IMR-90 (cell line): ENCODE results near the gene STPG1. TPM values are rescaled to one million over a fixed set of nuclear protein-coding genes. Genes with fewer than 3 reads are reported as not detected.

Experiments used
- ATAC-seq: fragments of 200-7000 bp; cut with Tn5 transposase; 2 replicates; pipeline ENCODE4 v1.9.1; 2020; ENCODE audit warnings: low read depth, mild to moderate bottlenecking, moderate library complexity
- BruUV-seq: library from RNA; stranded (reverse); fragments of 400-500 nt; replicated peaks from 2 replicates; lab custom pipeline; 2021; lab: Mats Ljungman, UMichigan
- CTCF ChIA-PET: fragments of 300-600 bp; formaldehyde crosslinking; extraction: SDS; loops from one replicate; lab custom pipeline; 2021; ENCODE audit warnings: antibody characterized with exemption; lab: Yijun Ruan, JAX
- POLR2A ChIA-PET: fragments of 300-600 bp; sonication (Branson Sonifier 250); formaldehyde crosslinking; loops from one replicate; lab custom pipeline; 2022; ENCODE audit warnings: antibody characterized with exemption; ENCODE audit not compliant: unreplicated experiment; lab: Charles Lee
- DNase-seq: peaks from one replicate; pipeline ENCODE4 v3.0.0; 2013
- H2AFZ ChIP-seq: replicated peaks from 2 replicates; pipeline ENCODE3; 2013; ENCODE audit warnings: low read length, mild to moderate bottlenecking; ENCODE audit not compliant: poor library complexity
- H2AK5ac ChIP-seq: 2 replicates; pipeline ENCODE4 v1.6.1; 2013; ENCODE audit warnings: low read depth, low read length, inconsistent platforms
- H2AK9ac ChIP-seq: replicated peaks from 2 replicates; pipeline ENCODE3; 2013; ENCODE audit warnings: mild to moderate bottlenecking, low read depth, low read length, moderate library complexity; ENCODE audit not compliant: poor library complexity
- H2BK120ac ChIP-seq: 2 replicates; pipeline ENCODE4 v1.6.1; 2013; ENCODE audit warnings: low read depth, low read length, inconsistent platforms
- H2BK15ac ChIP-seq: 3 replicates; pipeline ENCODE4 v1.6.1; 2013; ENCODE audit warnings: low read depth, low read length, inconsistent platforms
- H2BK20ac ChIP-seq: 2 replicates; pipeline ENCODE4 v1.6.1; 2013; ENCODE audit warnings: low read depth, mild to moderate bottlenecking, inconsistent platforms, low read length, moderate library complexity
- H2BK5ac ChIP-seq: 2 replicates; pipeline ENCODE4 v1.6.1; 2013; ENCODE audit warnings: mild to moderate bottlenecking, low read depth, low read length, inconsistent platforms; ENCODE audit not compliant: poor library complexity, severe bottlenecking
- H3K14ac ChIP-seq: replicated peaks from 2 replicates; pipeline ENCODE4 v1.6.1; 2013; ENCODE audit warnings: low read depth, low read length, inconsistent platforms
- H3K18ac ChIP-seq: 2 replicates; pipeline ENCODE4 v1.6.1; 2013; ENCODE audit warnings: low read depth, low read length, control low read depth
- H3K23ac ChIP-seq: 2 replicates; pipeline ENCODE4 v1.6.1; 2013; ENCODE audit warnings: low read depth, low read length, inconsistent platforms
- H3K27ac ChIP-seq: 2 replicates; pipeline ENCODE4 v1.5.1; 2013; ENCODE audit warnings: mild to moderate bottlenecking, control low read depth, low read length; ENCODE audit not compliant: insufficient read depth
- H3K27me3 ChIP-seq: 2 replicates; pipeline ENCODE4 v1.6.1; 2013; ENCODE audit warnings: low read length; ENCODE audit not compliant: control insufficient read depth, insufficient read depth
- H3K36me3 ChIP-seq: 2 replicates; pipeline ENCODE4 v1.6.1; 2013; ENCODE audit warnings: low read length, mixed read lengths; ENCODE audit not compliant: control insufficient read depth, insufficient read depth
- H3K4ac ChIP-seq: 2 replicates; pipeline ENCODE4 v1.6.1; 2013; ENCODE audit warnings: low read depth, low read length, inconsistent platforms
- H3K4me1 ChIP-seq: 2 replicates; pipeline ENCODE4 v1.6.1; 2013; ENCODE audit warnings: low read length, mixed read lengths; ENCODE audit not compliant: control insufficient read depth, insufficient read depth
- H3K4me2 ChIP-seq: 2 replicates; pipeline ENCODE4 v1.6.1; 2013; ENCODE audit warnings: low read depth, mild to moderate bottlenecking, control low read depth, low read length, moderate library complexity
- H3K4me3 ChIP-seq: 2 replicates; pipeline ENCODE4 v1.5.1; 2013; ENCODE audit warnings: low read depth, mild to moderate bottlenecking, control low read depth, low read length, moderate library complexity; ENCODE audit not compliant: insufficient read depth
- H3K56ac ChIP-seq: 2 replicates; pipeline ENCODE4 v1.6.1; 2013; ENCODE audit warnings: low read length, inconsistent platforms; ENCODE audit not compliant: insufficient read depth; ENCODE audit errors: extremely low read depth
- H3K79me1 ChIP-seq, 2 experiments: 2 replicates each; pipeline ENCODE4 v1.6.1; 2013; ENCODE audit warnings: low read length in 2 of 2, inconsistent platforms in 1 of 2, low read depth in 1 of 2
- H3K9ac ChIP-seq: 2 replicates; pipeline ENCODE4 v1.6.1; 2013; ENCODE audit warnings: low read depth, low read length, control low read depth
- H3K9me1 ChIP-seq: 2 replicates; pipeline ENCODE4 v1.6.1; 2013; ENCODE audit warnings: low read length, inconsistent platforms; ENCODE audit not compliant: insufficient read depth
- H3K9me3 ChIP-seq: 2 replicates; pipeline ENCODE4 v1.6.1; 2013; ENCODE audit warnings: low read length; ENCODE audit not compliant: control insufficient read depth, insufficient read depth
- H4K20me1 ChIP-seq: 2 replicates; pipeline ENCODE4 v1.6.1; 2013; ENCODE audit warnings: low read length, inconsistent platforms; ENCODE audit not compliant: insufficient read depth
- H4K5ac ChIP-seq: 2 replicates; pipeline ENCODE4 v1.6.1; 2013; ENCODE audit warnings: mild to moderate bottlenecking, low read depth, low read length, control low read depth
- H4K8ac ChIP-seq, 2 experiments: 2 replicates each; pipeline ENCODE4 v1.6.1; 2013; ENCODE audit warnings: low read depth in 2 of 2, low read length in 2 of 2, control low read depth in 1 of 2, inconsistent platforms in 1 of 2
- H4K91ac ChIP-seq: 2 replicates; pipeline ENCODE4 v1.6.1; 2013; ENCODE audit warnings: low read depth, low read length, inconsistent platforms; ENCODE audit not compliant: insufficient read depth
- CEBPB ChIP-seq: IDR thresholded peaks from 2 replicates; pipeline ENCODE4 v1.6.1; 2012; ENCODE audit warnings: low read depth, low read length, improper control_type of control experiment
- CHD1 ChIP-seq: IDR thresholded peaks from 2 replicates; pipeline ENCODE4 v1.6.1; 2012; ENCODE audit warnings: low read depth, low read length, improper control_type of control experiment
- FOS ChIP-seq: fragments of 150-350 bp; IDR thresholded peaks from 2 replicates; pipeline ENCODE4 v1.6.1; 2016; ENCODE audit warnings: low read depth, low read length
- MAFK ChIP-seq: IDR thresholded peaks from 2 replicates; pipeline ENCODE4 v1.6.1; 2012; ENCODE audit warnings: low read depth, low read length, improper control_type of control experiment
- MAZ ChIP-seq: IDR thresholded peaks from 2 replicates; pipeline ENCODE4 v1.6.1; 2012; ENCODE audit warnings: low read depth, mild to moderate bottlenecking, low read length, improper control_type of control experiment, moderate library complexity, borderline replicate concordance
- MXI1 ChIP-seq: IDR thresholded peaks from 2 replicates; pipeline ENCODE4 v1.6.1; 2012; ENCODE audit warnings: low read depth, mild to moderate bottlenecking, low read length, moderate library complexity, borderline replicate concordance
- NFE2L2 ChIP-seq: fragments of 150-350 bp; IDR thresholded peaks from 2 replicates; pipeline ENCODE4 v1.6.1; 2016; ENCODE audit warnings: low read depth, mild to moderate bottlenecking, low read length
- POLR2A ChIP-seq: IDR thresholded peaks from 2 replicates; pipeline ENCODE4 v1.6.1; 2012; ENCODE audit warnings: mild to moderate bottlenecking, low read depth, low read length
- RAD21 ChIP-seq: IDR thresholded peaks from 2 replicates; pipeline ENCODE4 v1.6.1; 2012; ENCODE audit warnings: low read length, improper control_type of control experiment
- RFX5 ChIP-seq: IDR thresholded peaks from 2 replicates; pipeline ENCODE4 v1.8.0; 2012; ENCODE audit warnings: low read depth, mild to moderate bottlenecking, low read length, moderate library complexity
- SMC3 ChIP-seq: fragments of 150-350 bp; IDR thresholded peaks from 2 replicates; pipeline ENCODE4 v1.6.1; 2016; ENCODE audit warnings: low read depth, mild to moderate bottlenecking, antibody characterized with exemption, low read length, moderate library complexity
- WGBS, 2 experiments: methylation state at CpG; one replicate each; pipeline versions ENCODE4 v1.1.5 to v1.1.7; 2013; ENCODE audit warnings: missing lambda C conversion rate in 2 of 2; ENCODE audit not compliant: insufficient read length in 1 of 2; ENCODE audit errors: extremely low coverage in 2 of 2; 5-methylcytosine and 5-hydroxymethylcytosine counted together
- dilution Hi-C: fragments of 300-500 bp; cut with HindIII; formaldehyde crosslinking; loops from one replicate; pipeline ENCODE4 v1.14.3; 2018; ENCODE audit warnings: low sequenced_read_pairs; ENCODE audit not compliant: unreplicated experiment
- in situ Hi-C: fragments of 300-500 bp; cut with MboI; formaldehyde crosslinking; loops from 3 replicates; pipeline ENCODE4 v1.14.3; 2019; ENCODE audit warnings: low sequenced_read_pairs, inconsistent platforms, mixed read lengths
- intact Hi-C: fragments of 100-400 bp; cut with micrococcal nuclease; formaldehyde crosslinking; loops from 2 replicates; pipeline ENCODE4 v1.10.0; 2022
- polyA plus RNA-seq, 3 experiments: library from polyadenylated mRNA; depleted of rRNA; stranded (reverse); fragments of >200 nt; gene quantifications; 2 replicates each; pipeline ENCODE4 v1.2.3, GENCODE V29; 2012; ENCODE audit warnings: low replicate concordance in 1 of 3
- total RNA-seq: library from RNA; depleted of rRNA; stranded (reverse); fragments of >200 nt; gene quantifications from 2 replicates; pipeline ENCODE4 v1.2.3, GENCODE V29; 2012
- TF ChIP-seq, protein P1 (sequence below): fragments of 150-350 bp; IDR thresholded peaks from 2 replicates; pipeline ENCODE4 v1.6.1; 2016; ENCODE audit warnings: low read depth, mild to moderate bottlenecking, low read length, moderate library complexity, borderline replicate concordance
- TF ChIP-seq, protein P2 (sequence below): conservative IDR thresholded peaks from 2 replicates; pipeline ENCODE4 v1.5.1; 2012; ENCODE audit warnings: mild to moderate bottlenecking, low read depth, low read length, improper control_type of control experiment
- TF ChIP-seq, protein P3 (sequence below): fragments of 150-350 bp; IDR thresholded peaks from 2 replicates; pipeline ENCODE4 v1.6.1; 2017; ENCODE audit warnings: mild to moderate bottlenecking, antibody characterized with exemption, low read length, low read depth

STPG1 gene
- total and polyA plus RNA-seq, 2 of the 4 experiments (the other 2 are of a cell fraction), result 3.0 to 6.5 TPM

DNA sequence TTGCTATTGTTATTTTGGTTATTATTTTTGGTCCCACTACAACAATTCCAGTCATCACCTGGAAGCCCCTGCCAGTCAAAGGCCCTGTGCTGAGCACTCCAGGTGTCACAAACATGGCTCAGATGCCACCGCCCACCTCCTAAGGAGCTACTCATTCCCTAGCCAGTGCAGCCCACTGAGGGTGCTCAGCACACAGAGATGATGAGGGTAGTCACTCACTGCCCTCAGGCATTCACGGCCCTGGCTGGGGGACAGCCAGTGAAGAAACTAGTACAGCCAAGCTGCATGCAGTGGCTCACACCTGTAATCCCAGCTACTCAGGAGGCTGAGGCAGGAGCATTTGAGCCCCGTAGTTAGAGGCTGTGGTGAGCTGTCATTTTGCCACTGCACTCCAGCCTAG is 44.3 kb upstream of the STPG1 start (continued):
- TF ChIP-seq RFX5 (no peak), MAZ (no peak), CEBPB (no peak)

DNA sequence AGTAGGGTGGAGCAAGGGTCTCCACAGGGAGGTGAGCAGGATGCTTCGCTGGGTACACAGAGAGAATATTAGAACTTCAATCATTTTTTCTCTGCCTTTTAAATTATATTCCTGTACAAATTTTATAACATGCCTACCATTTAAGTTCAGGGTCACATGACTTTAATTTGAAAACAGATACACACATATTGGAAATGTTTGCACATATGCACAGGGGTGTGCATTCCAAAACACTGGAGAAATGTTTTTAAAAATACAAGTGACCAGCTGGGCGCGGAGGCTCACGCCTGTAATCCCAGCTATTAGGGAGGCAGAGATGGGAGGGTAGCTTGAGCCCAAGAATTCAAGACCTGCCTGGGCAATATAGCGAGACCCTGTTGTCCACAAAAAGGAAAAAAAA is 41.7 kb upstream of the STPG1 start:
- DNase-seq (no peak), ATAC-seq (no peak)
- Histone ChIP-seq H2BK5ac (no peak overlapping the region), H3K56ac (no peak overlapping the region), H4K91ac (no peak overlapping the region), H3K9ac (no peak overlapping the region), H3K27ac (no peak overlapping the region), H3K9me1 (peaks cover 17% of the 10 kb centered on the region; the same call in 1 of the 2 replicates), H4K8ac (no peak overlapping the region), H3K36me3 (peaks cover 45% of the 10 kb centered on the region), H3K18ac (no peak overlapping the region), H2BK20ac (no peak overlapping the region), H2AFZ (no peak overlapping the region), H3K4me2 (no peak overlapping the region), H3K4me1 (no peaks in the 10 kb centered on the region), H4K20me1 (no peaks in the 10 kb centered on the region), H4K5ac (no peak overlapping the region), H2BK15ac (no peak overlapping the region), H2AK5ac (no peak overlapping the region), H3K9me3 (no peaks in the 10 kb centered on the region), H3K27me3 (no peaks in the 10 kb centered on the region), H3K23ac (no peak overlapping the region), H2BK120ac (no peak overlapping the region), H3K4ac (no peak overlapping the region), H3K14ac (no peak overlapping the region), H3K79me1 (no peaks in the 10 kb centered on the region; a peak in 2 of 4 replicates), H2AK9ac (no peak overlapping the region), H3K4me3 (no peak overlapping the region)
- intact Hi-C loops (no loop called here), dilution Hi-C loops (no loop called here), in situ Hi-C loops (no loop called here)
- POLR2A ChIA-PET, result no interaction called here
- no TSS peak for BruUV-seq
- no CpG with 5 or more reads among the region's 5 CpGs for WGBS, 2 experiments
- CTCF ChIA-PET, result interaction anchor here (1.3 kb wide), 1 partner anchor 10 kb away, joined by 3 read pairs; no protein-coding TSS in a partner anchor
- TF ChIP-seq POLR2A (no peak), SMC3 (no peak), MXI1 (no peak), RFX5 (no peak), RAD21 (no peak), CEBPB (no peak), MAFK (no peak), FOS (no peak), NFE2L2 (no peak), MAZ (no peak), CHD1 (no peak)
- TF ChIP-seq, protein P1, sequence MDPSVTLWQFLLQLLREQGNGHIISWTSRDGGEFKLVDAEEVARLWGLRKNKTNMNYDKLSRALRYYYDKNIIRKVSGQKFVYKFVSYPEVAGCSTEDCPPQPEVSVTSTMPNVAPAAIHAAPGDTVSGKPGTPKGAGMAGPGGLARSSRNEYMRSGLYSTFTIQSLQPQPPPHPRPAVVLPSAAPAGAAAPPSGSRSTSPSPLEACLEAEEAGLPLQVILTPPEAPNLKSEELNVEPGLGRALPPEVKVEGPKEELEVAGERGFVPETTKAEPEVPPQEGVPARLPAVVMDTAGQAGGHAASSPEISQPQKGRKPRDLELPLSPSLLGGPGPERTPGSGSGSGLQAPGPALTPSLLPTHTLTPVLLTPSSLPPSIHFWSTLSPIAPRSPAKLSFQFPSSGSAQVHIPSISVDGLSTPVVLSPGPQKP, result no peak
- TF ChIP-seq, protein P2, sequence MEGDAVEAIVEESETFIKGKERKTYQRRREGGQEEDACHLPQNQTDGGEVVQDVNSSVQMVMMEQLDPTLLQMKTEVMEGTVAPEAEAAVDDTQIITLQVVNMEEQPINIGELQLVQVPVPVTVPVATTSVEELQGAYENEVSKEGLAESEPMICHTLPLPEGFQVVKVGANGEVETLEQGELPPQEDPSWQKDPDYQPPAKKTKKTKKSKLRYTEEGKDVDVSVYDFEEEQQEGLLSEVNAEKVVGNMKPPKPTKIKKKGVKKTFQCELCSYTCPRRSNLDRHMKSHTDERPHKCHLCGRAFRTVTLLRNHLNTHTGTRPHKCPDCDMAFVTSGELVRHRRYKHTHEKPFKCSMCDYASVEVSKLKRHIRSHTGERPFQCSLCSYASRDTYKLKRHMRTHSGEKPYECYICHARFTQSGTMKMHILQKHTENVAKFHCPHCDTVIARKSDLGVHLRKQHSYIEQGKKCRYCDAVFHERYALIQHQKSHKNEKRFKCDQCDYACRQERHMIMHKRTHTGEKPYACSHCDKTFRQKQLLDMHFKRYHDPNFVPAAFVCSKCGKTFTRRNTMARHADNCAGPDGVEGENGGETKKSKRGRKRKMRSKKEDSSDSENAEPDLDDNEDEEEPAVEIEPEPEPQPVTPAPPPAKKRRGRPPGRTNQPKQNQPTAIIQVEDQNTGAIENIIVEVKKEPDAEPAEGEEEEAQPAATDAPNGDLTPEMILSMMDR, result no peak
- TF ChIP-seq, protein P3, sequence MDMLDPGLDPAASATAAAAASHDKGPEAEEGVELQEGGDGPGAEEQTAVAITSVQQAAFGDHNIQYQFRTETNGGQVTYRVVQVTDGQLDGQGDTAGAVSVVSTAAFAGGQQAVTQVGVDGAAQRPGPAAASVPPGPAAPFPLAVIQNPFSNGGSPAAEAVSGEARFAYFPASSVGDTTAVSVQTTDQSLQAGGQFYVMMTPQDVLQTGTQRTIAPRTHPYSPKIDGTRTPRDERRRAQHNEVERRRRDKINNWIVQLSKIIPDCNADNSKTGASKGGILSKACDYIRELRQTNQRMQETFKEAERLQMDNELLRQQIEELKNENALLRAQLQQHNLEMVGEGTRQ, result no peak
